GM12878 (cell line): Measurements from ENCODE around the gene IL17B. TPM values are rescaled to one million over a fixed set of nuclear protein-coding genes. Genes with fewer than 3 reads are reported as not detected.

Experiments
- ATAC-seq: fragments of 200-7000 bp; cut with Tn5 transposase; 3 replicates; pipeline ENCODE4 v1.9.1; 2020; ENCODE audit warnings: mild to moderate bottlenecking, moderate library complexity
- BruUV-seq: library from RNA; stranded (reverse); fragments of 400-500 nt; replicated peaks from 2 replicates; lab custom pipeline; 2021; lab: Mats Ljungman, UMichigan
- CTCF ChIA-PET: fragments of 300-600 bp; sonication (Branson Sonifier 250); formaldehyde crosslinking; extraction: SDS; loops from one replicate; lab custom pipeline; 2021; ENCODE audit warnings: inconsistent platforms; lab: Yijun Ruan, JAX
- POLR2A ChIA-PET: fragments of 350-600 bp; formaldehyde crosslinking; extraction: SDS; loops from one replicate; lab custom pipeline; 2021; ENCODE audit warnings: inconsistent platforms; lab: Charles Lee
- RAD21 ChIA-PET: fragments of 300-600 bp; sonication (Branson Sonifier 250); formaldehyde crosslinking; loops from one replicate; lab custom pipeline; 2023; ENCODE audit warnings: antibody characterized with exemption; ENCODE audit not compliant: unreplicated experiment; lab: Charles Lee
- SMC1A ChIA-PET: fragments of 300-600 bp; sonication (Branson Sonifier 250); formaldehyde crosslinking; loops from one replicate; lab custom pipeline; 2023; ENCODE audit not compliant: unreplicated experiment, uncharacterized antibody; lab: Charles Lee
- DNase-seq: peaks from one replicate; pipeline ENCODE4 v3.0.0-alpha.2; 2011; ENCODE audit warnings: low read depth, low spot score
- FAIRE-seq: peaks from 3 replicates; lab custom pipeline; 2011; peaks lifted over from hg19 to GRCh38; lab: Jason Lieb, UNC
- H2AFZ ChIP-seq: 2 replicates; pipeline ENCODE4 v1.6.0; 2011; ENCODE audit warnings: low read depth, low read length, control low read depth; ENCODE audit not compliant: control insufficient read depth
- H3K27ac ChIP-seq: 2 replicates; pipeline ENCODE4 v1.5.1; 2011; ENCODE audit warnings: control low read depth; ENCODE audit not compliant: control insufficient read depth, insufficient read depth
- H3K27me3 ChIP-seq, 2 experiments: replicated peaks in 1 of 2; 2 replicates each; pipeline versions ENCODE4 v1.6.0 to v1.6.1; 2011; ENCODE audit warnings: low read length in 1 of 2; ENCODE audit not compliant: control insufficient read depth in 2 of 2, insufficient read depth in 2 of 2
- H3K36me3 ChIP-seq, 2 experiments: 2 replicates each; pipeline ENCODE4 v1.5.1; 2011; ENCODE audit warnings: low read length in 1 of 2; ENCODE audit not compliant: control insufficient read depth in 2 of 2, insufficient read depth in 2 of 2
- H3K4me1 ChIP-seq: 2 replicates; pipeline ENCODE4 v1.6.1; 2011; ENCODE audit warnings: mild to moderate bottlenecking, low read length, moderate library complexity, mixed read lengths; ENCODE audit not compliant: control insufficient read depth, insufficient read depth
- H3K4me2 ChIP-seq: 2 replicates; pipeline ENCODE4 v1.6.0; 2011; ENCODE audit warnings: control low read depth; ENCODE audit not compliant: control insufficient read depth, insufficient read depth
- H3K4me3 ChIP-seq: fragments of 200-600 bp; sonication (generic); 2 replicates; pipeline ENCODE4 v1.5.1; 2016
- H3K79me2 ChIP-seq: 2 replicates; pipeline ENCODE4 v1.6.0; 2011; ENCODE audit warnings: low read length; ENCODE audit not compliant: control insufficient read depth, insufficient read depth
- H3K9ac ChIP-seq: 2 replicates; pipeline ENCODE4 v1.8.0; 2011; ENCODE audit warnings: low read length, control low read depth, mixed read lengths; ENCODE audit not compliant: control insufficient read depth, insufficient read depth
- H3K9me3 ChIP-seq: replicated peaks from 3 replicates; pipeline ENCODE4 v1.5.1; 2011; ENCODE audit warnings: mild to moderate bottlenecking, low read length; ENCODE audit not compliant: control insufficient read depth, insufficient read depth
- H4K20me1 ChIP-seq: 2 replicates; pipeline ENCODE4 v1.6.0; 2011; ENCODE audit not compliant: control insufficient read depth, insufficient read depth
- CBX3 ChIP-seq: fragments of 200-600 bp; sonication (generic); IDR thresholded peaks from 2 replicates; pipeline ENCODE4 v1.6.1; 2016; ENCODE audit warnings: low read depth, borderline replicate concordance
- CEBPZ ChIP-seq: fragments of 150-350 bp; IDR thresholded peaks from 2 replicates; pipeline ENCODE4 v1.6.1; 2016; ENCODE audit warnings: low read depth, low read length
- ELK1 ChIP-seq: IDR thresholded peaks from 2 replicates; pipeline ENCODE4 v1.6.1; 2012; ENCODE audit warnings: low read depth, low read length, improper control_type of control experiment
- NFYB ChIP-seq: IDR thresholded peaks from 2 replicates; pipeline ENCODE4 v1.6.1; 2011; ENCODE audit warnings: low read depth, mild to moderate bottlenecking, low read length, improper control_type of control experiment, moderate library complexity; ENCODE audit not compliant: insufficient read depth
- SP1 ChIP-seq: IDR thresholded peaks from one replicate; pipeline ENCODE4 v1.6.1; 2011; ENCODE audit warnings: low read depth, low read length
- SREBF2 ChIP-seq: IDR thresholded peaks from 2 replicates; pipeline ENCODE4 v1.6.1; 2012; ENCODE audit warnings: mild to moderate bottlenecking, low read length
- TCF7 ChIP-seq: IDR thresholded peaks from 2 replicates; pipeline ENCODE4 v1.6.1; 2014; ENCODE audit warnings: antibody characterized with exemption, borderline replicate concordance
- YBX1 ChIP-seq: fragments of 450-650 bp; IDR thresholded peaks from 2 replicates; pipeline ENCODE4 v1.6.1; 2016; ENCODE audit warnings: antibody characterized with exemption
- ZNF274 ChIP-seq: IDR thresholded peaks from one replicate; pipeline ENCODE4 v1.8.0; 2011; ENCODE audit not compliant: insufficient read length, insufficient read depth
- WGBS: methylation state at CpG from one replicate; pipeline ENCODE4 v1.1.6; 2016; ENCODE audit warnings: low lambda C conversion rate; ENCODE audit not compliant: insufficient replicate concordance, insufficient coverage; ENCODE audit errors: missing lambda C conversion rate; 5-methylcytosine and 5-hydroxymethylcytosine counted together
- in situ Hi-C: fragments of 300-500 bp; cut with MboI; formaldehyde crosslinking; loops from 9 replicates; pipeline ENCODE4 v1.14.3; 2018; ENCODE audit warnings: mixed read lengths
- intact Hi-C: fragments of 100-400 bp; cut with micrococcal nuclease; formaldehyde crosslinking; loops from one replicate; pipeline ENCODE4 v1.14.2; 2022; ENCODE audit not compliant: unreplicated experiment
- polyA plus RNA-seq, 11 experiments: library from polyadenylated mRNA; depleted of rRNA in 4 of 11; unstranded in 6 of 11; stranded (reverse) in 5 of 11; fragments of >200 nt; fragmentation: Nextera tagmentation in 4 of 11; fragmentation: Illumina TruSeq in 1 of 11; extraction: Ambion mirVana in 4 of 11; extraction: Trizol in 1 of 11; gene quantifications; 1 replicate in 1 of 11; 2 replicates in 10 of 11; pipeline versions ENCODE4 v1.2.1 to v1.2.3, GENCODE V29; 2011 to 2016; ENCODE audit warnings: inconsistent platforms in 2 of 11, missing spikeins in 2 of 11, low read depth in 1 of 11
- total RNA-seq, 4 experiments: library from RNA; depleted of rRNA in 3 of 4; stranded (reverse); fragments of >200 nt in 3 of 4; fragmentation: Illumina TruSeq in 1 of 4; extraction: Trizol in 1 of 4; gene quantifications; 2 replicates each; pipeline versions ENCODE4 v1.2.1 to v1.2.3, GENCODE V29; 2013 to 2021

The IL17B gene
- total and polyA plus RNA-seq, 10 of the 15 experiments (the other 5 are each of a cell fraction or from before 2014, with no cell fraction given), result not detected

- POLR2A ChIA-PET, result no interaction called here
Measured at GRCh38 chr5:149365418-149365817, 13.7 kb downstream of the IL17B start.

More at GRCh38 chr5:149365418-149365817, 13.7 kb downstream of the IL17B start:
- BruUV-seq, result no TSS peak
- no peaks in the 10 kb centered on the region for H4K20me1 ChIP-seq
- no peaks in the 10 kb centered on the region for H3K27me3 ChIP-seq
- CTCF ChIA-PET, result interaction anchor here (1.2 to 5.8 kb wide), 7 partner anchors 10 to 253 kb away, joined by 3 to 118 read pairs (median 36); partner anchors contain the start of genes GRPEL2 and PCYOX1L
- no peak overlapping the region for H3K4me2 ChIP-seq
- H3K9me3 ChIP-seq, result no peaks in the 10 kb centered on the region
- ATAC-seq (no peak), FAIRE-seq (no peak), DNase-seq (no peak)
- no peaks in the 10 kb centered on the region for H3K79me2 ChIP-seq
- no peaks in the 10 kb centered on the region for H3K36me3 ChIP-seq
- H3K9ac ChIP-seq, result no peak overlapping the region
- WGBS, result 83% methylated on average over 6 of the region's 6 CpGs
- TF ChIP-seq CEBPZ (no peak), CBX3 (no peak), SREBF2 (no peak), ZNF274 (no peak), TCF7 (no peak), ELK1 (no peak), SP1 (no peak), YBX1 (no peak), NFYB (no peak)
- H3K4me3 ChIP-seq, result no peak overlapping the region
- in situ Hi-C loops, result no loop called here
- H3K4me1 ChIP-seq, result no peaks in the 10 kb centered on the region
- SMC1A ChIA-PET, result no interaction called here
- H3K27ac ChIP-seq, result no peak overlapping the region
- H2AFZ ChIP-seq, result no peak overlapping the region
- intact Hi-C loops, result no loop called here
- RAD21 ChIA-PET, result no interaction called here
